Adrenal gland (tissue), 12 donors: ENCODE data around the gene KIFC3. TPM values are rescaled to one million over a fixed set of nuclear protein-coding genes. Genes with fewer than 3 reads are reported as not detected.
"Not testable (repeated sequence)": the region's sequence is repeated elsewhere in the genome, so short reads cannot be mapped to it uniquely, and the experiment has no call there.

Experiments
- DNase-seq, 7 donors: peaks; one replicate each; pipeline ENCODE4 v3.0.0-alpha.2; 2019 to 2020
- H3K27ac ChIP-seq, 5 donors: fragments of 200-600 bp; sonication (generic) in 4 of 5; 1 replicate in 3 of 5; 2 replicates in 2 of 5; pipeline versions ENCODE4 v1.5.1 to v1.8.0; 2016 to 2020; ENCODE audit warnings: mild to moderate bottlenecking in 1 of 5
- H3K27me3 ChIP-seq: fragments of 200-600 bp; 2 replicates; pipeline ENCODE4 v1.8.0; 2021
- H3K36me3 ChIP-seq, 2 donors: fragments of 200-600 bp; replicated peaks in 1 of 2; 1 replicate in 1 of 2; 2 replicates in 1 of 2; pipeline versions ENCODE4 v1.5.1 to v1.8.0; 2018 to 2022
- H3K4me1 ChIP-seq, 2 donors: fragments of 200-600 bp; replicated peaks in 1 of 2; 1 replicate in 1 of 2; 2 replicates in 1 of 2; pipeline versions ENCODE4 v1.5.1 to v1.8.0; 2018 to 2021
- H3K4me3 ChIP-seq, 4 donors: fragments of 200-600 bp; sonication (generic) in 3 of 4; one replicate each; pipeline ENCODE4 v1.5.1; 2016 to 2018
- H3K9me3 ChIP-seq, 3 donors: fragments of 200-600 bp; sonication (generic) in 1 of 3; replicated peaks in 1 of 3; 1 replicate in 2 of 3; 2 replicates in 1 of 3; pipeline versions ENCODE4 v1.5.1 to v1.8.0; 2016 to 2021
- POLR2A ChIP-seq, 2 donors: fragments of 450-650 bp; IDR thresholded peaks; one replicate each; pipeline ENCODE4 v1.6.1; 2017; ENCODE audit warnings: antibody characterized with exemption in 2 of 2, mild to moderate bottlenecking in 2 of 2, moderate library complexity in 1 of 2
- WGBS, 4 donors: extraction: QIAGEN DNeasy Blood & Tissue Kit in 2 of 4; methylation state at CpG; one replicate each; pipeline versions ENCODE4 v1.1.5 to v1.1.7; 2013 to 2017; 5-methylcytosine and 5-hydroxymethylcytosine counted together
- intact Hi-C, 2 donors: fragments of 100-400 bp; cut with DNase I; formaldehyde crosslinking; loops; one replicate each; pipeline versions ENCODE4 v1.14.1 to v1.15.0; 2022 to 2023
- polyA plus RNA-seq, 3 donors: library from polyadenylated mRNA; stranded (reverse); fragments of 200-250 nt in 2 of 3; fragments of 350-450 nt in 1 of 3; fragmentation: Illumina TruSeq in 1 of 3; extraction: RNeasy Lipid Tissue Mini Kit (QIAGEN cat#74804) in 1 of 3; gene quantifications; one replicate each; pipeline ENCODE4 v1.2.3, GENCODE V29; 2013 to 2014
- total RNA-seq, 9 donors: library from RNA; depleted of rRNA in 4 of 9; stranded (reverse); fragments of >200 nt in 4 of 9; fragments of 120-200 nt in 1 of 9; fragmentation: NEBNext Ultra II Directional in 1 of 9; extraction: Animal tissue kit (Norgen Biotek cat#: 25700) in 1 of 9; gene quantifications; one replicate each; pipeline versions ENCODE4 v1.1.0 to v1.2.4, GENCODE V29; 2013 to 2023
- TF ChIP-seq, protein P1 (sequence below), 6 experiments: fragments of 450-650 bp in 4 of 6; fragments of 200-600 bp in 2 of 6; sonication (generic) in 1 of 6; IDR thresholded peaks; 1 replicate in 5 of 6; 2 replicates in 1 of 6; pipeline versions ENCODE4 v1.5.1 to v1.8.0; 2016 to 2021; ENCODE audit warnings: antibody characterized with exemption in 6 of 6, mild to moderate bottlenecking in 2 of 6, moderate library complexity in 1 of 6
- donor health status: healthy with polysubstance abuse.
- donor health status: Bipolar disorder and iron deficiency.
- donor health status: DM: yes; HTN: yes; CAD: no.
- donor health status: DM: no; HTN: no; CAD: no.
- donor health status: DM: no; HTN: no; CAD: no.
- donor health status: DM: yes; HTN: yes; CAD: no.

The KIFC3 gene
- total and polyA plus RNA-seq, 12 donors = 15.5 to 130 (median 60.0) TPM

DNA sequence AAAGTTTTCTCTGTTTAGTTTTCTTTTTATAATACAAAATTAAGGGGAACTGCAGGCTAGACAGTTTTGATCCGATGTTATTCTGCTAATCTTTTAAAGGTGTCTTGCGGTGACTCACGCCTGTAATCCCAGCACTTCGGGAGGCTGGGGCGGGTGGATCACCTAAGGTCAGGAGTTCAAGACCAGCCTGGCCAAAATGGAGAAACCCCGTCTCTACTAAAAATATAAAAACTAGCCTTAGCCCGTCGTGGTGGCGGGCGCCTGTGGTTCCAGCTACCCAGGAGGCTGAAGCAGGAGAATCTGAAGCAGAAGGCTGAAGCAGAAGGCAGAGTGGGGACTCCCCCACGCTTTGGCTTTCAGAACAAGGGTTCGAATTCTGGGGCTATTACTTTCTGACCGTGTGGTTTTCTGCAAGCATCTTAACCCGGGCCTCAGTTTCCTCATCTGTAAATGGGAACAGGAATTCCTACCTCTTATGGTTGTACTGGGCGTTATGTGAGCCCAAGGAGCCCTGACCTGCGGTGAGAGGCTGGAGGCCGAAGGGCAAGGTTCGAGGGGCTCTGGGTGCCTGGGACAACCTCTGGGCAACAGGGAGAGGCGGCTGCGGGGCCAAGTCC is 67.9 kb downstream of the KIFC3 start:
- Histone ChIP-seq H3K27ac (peak overlapping the region in 4 of 5 donors; percentile 76 to 91 (median 88)), H3K27me3 (no peaks in the 10 kb centered on the region), H3K4me1 (peaks cover 10 to 20% of the 10 kb centered on the region in 2 donors), H3K9me3 (no peaks in the 10 kb centered on the region), H3K36me3 (no peaks in the 10 kb centered on the region), H3K4me3 (peak overlapping the region; percentile 7 to 82 (median 64))
- 45 to 68% (median 49%) methylated on average over 13 to 20 of the region's 20 CpGs for WGBS, 4 donors
- DNase-seq = no peak
- no peak for TF ChIP-seq POLR2A (IDR thresholded peaks at IDR 0.05)
- TF ChIP-seq, protein P1, sequence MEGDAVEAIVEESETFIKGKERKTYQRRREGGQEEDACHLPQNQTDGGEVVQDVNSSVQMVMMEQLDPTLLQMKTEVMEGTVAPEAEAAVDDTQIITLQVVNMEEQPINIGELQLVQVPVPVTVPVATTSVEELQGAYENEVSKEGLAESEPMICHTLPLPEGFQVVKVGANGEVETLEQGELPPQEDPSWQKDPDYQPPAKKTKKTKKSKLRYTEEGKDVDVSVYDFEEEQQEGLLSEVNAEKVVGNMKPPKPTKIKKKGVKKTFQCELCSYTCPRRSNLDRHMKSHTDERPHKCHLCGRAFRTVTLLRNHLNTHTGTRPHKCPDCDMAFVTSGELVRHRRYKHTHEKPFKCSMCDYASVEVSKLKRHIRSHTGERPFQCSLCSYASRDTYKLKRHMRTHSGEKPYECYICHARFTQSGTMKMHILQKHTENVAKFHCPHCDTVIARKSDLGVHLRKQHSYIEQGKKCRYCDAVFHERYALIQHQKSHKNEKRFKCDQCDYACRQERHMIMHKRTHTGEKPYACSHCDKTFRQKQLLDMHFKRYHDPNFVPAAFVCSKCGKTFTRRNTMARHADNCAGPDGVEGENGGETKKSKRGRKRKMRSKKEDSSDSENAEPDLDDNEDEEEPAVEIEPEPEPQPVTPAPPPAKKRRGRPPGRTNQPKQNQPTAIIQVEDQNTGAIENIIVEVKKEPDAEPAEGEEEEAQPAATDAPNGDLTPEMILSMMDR (IDR thresholded peaks at IDR 0.05) = no peak
- intact Hi-C loops = no loop called here

- Histone ChIP-seq H3K27ac (peak overlapping the region in 3 of 5 donors; percentile 65 to 80 (median 74)), H3K4me3 (no peak overlapping the region), H3K4me1 (peaks cover 10 to 20% of the 10 kb centered on the region in 2 donors), H3K9me3 (no peaks in the 10 kb centered on the region), H3K27me3 (no peaks in the 10 kb centered on the region), H3K36me3 (no peaks in the 10 kb centered on the region)
- intact Hi-C loops = no loop called here
- 75 to 79% (median 77%) methylated on average over 2 of the region's 2 CpGs for WGBS, 4 donors
- TF ChIP-seq, protein P1 (IDR thresholded peaks at IDR 0.05) = no peak
- no peak for TF ChIP-seq POLR2A (IDR thresholded peaks at IDR 0.05)
- DNase-seq = no peak
Observed at GRCh38 chr16:57732714-57733113, 69.6 kb downstream of the KIFC3 start.

DNA sequence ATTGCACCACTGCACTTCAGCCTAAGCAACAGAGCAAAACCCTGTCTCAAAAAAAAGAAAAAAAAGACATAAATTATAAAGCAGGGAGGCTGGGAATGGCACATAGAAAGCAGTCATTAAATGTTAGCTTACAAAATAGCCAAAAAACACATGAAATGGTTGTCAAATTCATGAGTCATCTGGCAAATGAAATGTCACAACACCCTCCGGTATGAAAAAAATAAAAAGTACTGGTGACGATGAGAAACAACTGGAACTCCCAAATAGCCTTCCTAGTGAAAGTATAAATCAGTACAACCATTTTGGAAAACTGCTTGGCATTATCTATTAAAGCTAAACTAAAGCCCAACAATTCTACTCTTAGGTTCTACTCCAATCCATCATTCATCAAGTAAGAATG is 70.3 kb downstream of the KIFC3 start:
- Histone ChIP-seq H3K9me3 (no peaks in the 10 kb centered on the region), H3K27me3 (no peaks in the 10 kb centered on the region), H3K36me3 (no peaks in the 10 kb centered on the region), H3K27ac (peak overlapping the region in 3 of 5 donors; percentile 65 to 80 (median 74)), H3K4me1 (peaks cover 10 to 19% of the 10 kb centered on the region in 2 donors), H3K4me3 (no peak overlapping the region)
- TF ChIP-seq POLR2A (IDR thresholded peaks at IDR 0.05) = no peak
- TF ChIP-seq, protein P1 (IDR thresholded peaks at IDR 0.05) = no peak
- WGBS, 4 donors = 21 to 40% (median 27%) methylated on average over 2 of the region's 2 CpGs
- intact Hi-C loops = no loop called here
- DNase-seq = peak in 1 of 7 donors; percentile 61

DNA sequence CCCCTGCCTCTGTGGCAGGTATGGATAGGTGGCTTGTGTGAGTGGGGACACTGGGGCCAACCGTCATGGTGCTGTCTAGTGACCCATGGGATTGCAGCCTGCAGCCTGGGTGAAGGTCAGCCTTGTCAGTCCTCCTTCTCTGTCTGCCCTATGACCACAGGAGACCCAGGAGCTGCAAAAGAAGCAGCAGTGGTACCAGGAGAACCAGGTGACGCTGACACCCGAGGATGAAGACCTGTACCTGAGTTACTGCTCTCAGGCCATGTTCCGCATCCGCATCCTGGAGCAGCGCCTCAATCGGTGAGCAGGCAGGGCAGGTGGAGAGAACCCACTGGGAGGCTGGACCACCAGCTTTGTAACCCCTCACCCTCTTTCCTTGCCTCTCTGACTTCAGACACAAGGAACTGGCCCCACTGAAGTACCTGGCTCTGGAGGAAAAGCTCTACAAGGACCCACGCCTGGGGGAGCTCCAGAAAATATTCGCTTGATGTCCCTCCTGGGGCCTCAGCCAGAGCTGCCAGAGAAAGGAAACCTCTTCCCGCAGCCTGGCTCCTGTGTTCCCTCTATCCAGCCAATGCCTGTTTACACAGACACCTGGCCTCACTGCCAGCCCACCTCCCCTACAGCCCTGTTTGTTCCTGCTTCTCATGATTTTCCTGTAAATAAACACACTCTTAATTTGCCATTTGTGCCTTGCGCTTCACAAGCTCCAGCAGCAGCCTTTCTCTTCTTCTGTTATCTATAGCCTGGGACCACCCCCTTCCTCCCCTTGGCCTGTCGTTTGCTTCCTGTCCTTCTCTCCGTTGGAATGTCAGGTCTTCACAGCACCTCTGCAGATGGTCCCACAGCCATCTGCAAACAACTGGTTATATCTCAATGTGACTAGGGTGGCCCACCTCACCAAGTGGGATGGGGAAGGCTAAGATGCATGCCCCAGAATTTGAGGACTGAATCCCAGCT is 71.2 kb downstream of the KIFC3 start:
- intact Hi-C loops = no loop called here
- Histone ChIP-seq H3K4me3 (no peak overlapping the region), H3K4me1 (peaks cover under 1 to 9% of the 10 kb centered on the region in 2 donors), H3K9me3 (no peaks in the 10 kb centered on the region), H3K27ac (no peak overlapping the region), H3K36me3 (no peaks in the 10 kb centered on the region), H3K27me3 (no peaks in the 10 kb centered on the region)
- 73 to 77% (median 73%) methylated on average over 12 to 13 of the region's 13 CpGs for WGBS, 4 donors
- no peak for DNase-seq
- TF ChIP-seq, protein P1 (IDR thresholded peaks at IDR 0.05) = no peak
- TF ChIP-seq POLR2A (IDR thresholded peaks at IDR 0.05) = no peak

DNA sequence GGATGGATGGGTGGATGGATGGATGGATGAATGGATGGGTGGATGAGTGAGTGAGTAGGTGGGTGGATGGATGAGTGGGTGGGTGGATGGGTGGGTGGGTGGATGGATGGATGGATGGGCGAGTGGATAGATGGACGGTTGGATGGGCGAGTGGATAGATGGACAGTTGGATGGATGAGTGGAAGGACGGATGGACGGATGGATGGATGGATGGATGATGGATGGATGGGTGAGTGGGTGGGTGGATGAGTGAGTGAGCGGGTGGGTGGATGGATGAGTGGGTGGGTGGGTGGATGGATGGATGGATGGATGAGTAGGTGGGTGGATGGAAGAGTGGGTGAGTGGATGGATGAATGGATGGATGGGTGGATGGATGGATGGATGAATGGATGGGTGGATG is 72.4 kb downstream of the KIFC3 start:
- H3K27me3 ChIP-seq, H3K27ac ChIP-seq, H3K4me1 ChIP-seq, H3K36me3 ChIP-seq, DNase-seq, H3K4me3 ChIP-seq, H3K9me3 ChIP-seq: not testable (repeated sequence)
- intact Hi-C loops = loop anchor here (10.0 kb wide), 1 partner anchor 155 kb away; no protein-coding TSS in a partner anchor
- WGBS, 4 donors = 83 to 90% (median 88%) methylated on average over 6 of the region's 6 CpGs
